Activated T-cell treated with anti-CD3 and anti-CD28 coated beads, Interleukin-2, amount 50 U/mL, for 72 hours (primary cell): Measurements from ENCODE around the gene NME3. TPM values are rescaled to one million over a fixed set of nuclear protein-coding genes. Genes with fewer than 3 reads are reported as not detected.

Source experiments
- ATAC-seq, 2 donors: fragments of 150-1000 bp; cut with Tn5 transposase; replicated peaks in 1 of 2; 2 replicates each; pipeline ENCODE4 v1.10.0; 2021; ENCODE audit warnings: moderate library complexity in 2 of 2, mild to moderate bottlenecking in 1 of 2
- DNase-seq, 2 donors: peaks; one replicate each; pipeline ENCODE4 v3.0.0; 2021 to 2022; ENCODE audit warnings: mixed read lengths in 1 of 2
- H3K27ac Mint-ChIP-seq: one replicate; pipeline ENCODE4 v1.8.0; 2022; ENCODE audit warnings: mild to moderate bottlenecking, moderate library complexity, mixed read lengths
- H3K27me3 Mint-ChIP-seq: one replicate; pipeline ENCODE4 v1.8.0; 2022; ENCODE audit warnings: low read depth, mixed read lengths
- H3K36me3 Mint-ChIP-seq, 2 donors: one replicate each; pipeline ENCODE4 v1.8.0; 2022; ENCODE audit warnings: mixed read lengths in 2 of 2, mild to moderate bottlenecking in 1 of 2; ENCODE audit not compliant: insufficient read depth in 2 of 2
- H3K4me1 Mint-ChIP-seq: one replicate; pipeline ENCODE4 v1.8.0; 2022; ENCODE audit warnings: low read depth, mixed read lengths
- H3K4me3 Mint-ChIP-seq, 2 donors: one replicate each; pipeline ENCODE4 v1.8.0; 2022; ENCODE audit warnings: mild to moderate bottlenecking in 2 of 2, mixed read lengths in 2 of 2, moderate library complexity in 2 of 2
- H3K9me3 Mint-ChIP-seq, 2 donors: one replicate each; pipeline ENCODE4 v1.8.0; 2022; ENCODE audit warnings: mixed read lengths in 2 of 2
- total RNA-seq, 2 donors: library from RNA; stranded (reverse); gene quantifications; one replicate each; pipeline ENCODE4 v1.2.3, GENCODE V29; 2022

Gene NME3
- total RNA-seq, 2 donors from 2014 or later, result 55.0 to 56.1 TPM

DNA sequence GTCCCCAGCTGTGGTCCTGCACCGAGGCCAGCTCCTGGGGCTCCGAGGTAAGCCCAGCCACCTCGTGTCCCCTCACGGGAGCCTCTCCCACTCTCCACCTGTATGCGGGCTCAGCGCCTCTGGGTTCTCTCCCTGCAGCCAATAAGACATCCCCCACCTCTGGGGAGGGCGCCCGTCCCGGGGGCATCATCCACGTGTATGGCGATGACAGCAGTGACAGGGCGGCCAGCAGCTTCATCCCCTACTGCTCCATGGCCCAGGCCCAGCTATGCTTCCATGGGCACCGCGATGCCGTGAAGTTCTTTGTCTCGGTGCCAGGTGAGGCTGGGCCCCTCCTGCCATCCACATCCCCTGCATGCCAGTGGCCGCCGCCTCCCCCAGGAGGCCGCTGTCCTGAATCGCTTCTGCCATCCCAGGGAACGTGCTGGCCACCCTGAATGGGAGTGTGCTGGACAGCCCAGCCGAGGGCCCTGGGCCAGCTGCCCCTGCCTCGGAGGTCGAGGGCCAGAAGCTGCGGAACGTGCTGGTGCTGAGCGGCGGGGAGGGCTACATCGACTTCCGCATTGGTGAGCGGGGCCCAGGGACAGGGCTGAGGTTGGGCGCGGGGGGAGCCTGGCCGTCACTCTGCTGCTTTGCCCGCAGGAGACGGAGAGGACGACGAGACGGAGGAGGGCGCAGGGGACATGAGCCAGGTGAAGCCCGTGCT lies 3.1 kb downstream of the NME3 start:
- ATAC-seq (no peak), DNase-seq (no peak)
- Mint-ChIP-seq H3K4me3 (no peak overlapping the region), H3K27ac (no peak overlapping the region), H3K4me1 (peaks cover 14% of the 10 kb centered on the region), H3K36me3 (peaks cover 4 to 9% of the 10 kb centered on the region in 2 donors), H3K9me3 (no peaks in the 10 kb centered on the region), H3K27me3 (no peaks in the 10 kb centered on the region)

DNA sequence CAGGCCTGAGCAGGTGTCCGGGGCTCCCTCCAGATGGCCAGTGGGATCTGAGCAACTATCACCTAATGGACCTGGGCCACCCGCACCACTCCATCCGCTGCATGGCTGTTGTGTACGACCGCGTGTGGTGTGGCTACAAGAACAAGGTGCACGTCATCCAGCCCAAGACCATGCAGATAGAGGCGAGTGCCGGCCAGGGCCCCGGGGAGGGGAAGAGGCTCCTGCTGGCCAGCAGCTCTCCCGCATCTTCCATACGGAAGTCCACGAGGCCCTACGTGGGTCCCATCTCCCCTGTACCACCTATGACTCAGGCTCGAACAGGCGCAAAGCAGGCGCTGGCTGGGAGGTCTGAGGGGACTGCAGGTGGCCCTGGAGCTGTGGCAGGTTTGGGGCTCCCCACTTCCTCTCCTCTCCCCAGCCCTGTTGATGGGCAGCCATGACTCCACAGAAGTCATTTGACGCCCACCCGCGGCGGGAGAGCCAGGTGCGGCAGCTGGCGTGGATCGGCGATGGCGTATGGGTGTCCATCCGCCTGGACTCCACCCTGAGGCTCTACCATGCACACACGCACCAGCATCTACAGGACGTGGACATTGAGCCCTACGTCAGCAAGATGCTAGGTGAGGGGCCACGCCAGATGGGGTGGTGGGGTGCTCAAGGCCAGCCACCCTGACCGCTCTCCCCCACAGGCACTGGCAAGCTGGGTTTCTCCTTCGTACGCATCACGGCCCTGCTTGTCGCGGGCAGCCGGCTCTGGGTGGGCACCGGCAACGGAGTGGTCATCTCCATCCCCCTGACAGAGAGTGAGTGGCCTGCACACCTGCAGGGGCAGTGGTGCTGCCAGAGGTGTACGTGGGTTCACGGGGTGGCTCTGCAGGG lies 4.0 kb downstream of the NME3 start:
- no peak for ATAC-seq
- H3K36me3 Mint-ChIP-seq, result peaks cover 3 to 7% of the 10 kb centered on the region in 2 donors
- no peak overlapping the region for H3K27ac Mint-ChIP-seq
- H3K4me3 Mint-ChIP-seq, result no peak overlapping the region
- peaks cover 13% of the 10 kb centered on the region for H3K4me1 Mint-ChIP-seq
- no peaks in the 10 kb centered on the region for H3K27me3 Mint-ChIP-seq
- H3K9me3 Mint-ChIP-seq, result no peaks in the 10 kb centered on the region
- no peak for DNase-seq

DNA sequence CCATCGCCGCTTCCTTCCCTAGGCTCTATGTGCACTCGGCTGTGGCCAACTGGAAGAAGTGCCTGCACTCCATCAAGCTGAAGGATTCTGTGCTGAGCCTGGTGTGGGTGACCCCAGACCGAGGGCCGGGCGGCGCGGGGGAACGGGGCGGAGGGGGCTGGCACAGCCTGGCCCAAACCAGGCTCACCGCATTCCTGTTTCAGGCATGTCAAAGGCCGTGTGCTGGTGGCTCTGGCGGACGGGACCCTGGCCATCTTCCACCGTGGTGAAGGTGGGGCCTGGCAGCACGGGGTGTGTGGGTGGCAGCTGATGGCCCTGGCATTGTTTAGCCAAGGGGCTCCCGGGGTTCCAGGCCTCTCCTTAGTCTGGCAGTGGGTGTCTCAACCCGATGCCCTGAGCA lies 4.6 kb downstream of the NME3 start:
- DNase-seq (no peak), ATAC-seq (no peak)
- Mint-ChIP-seq H3K9me3 (no peaks in the 10 kb centered on the region), H3K27me3 (no peaks in the 10 kb centered on the region), H3K4me1 (peaks cover 7% of the 10 kb centered on the region), H3K36me3 (peaks cover 0 to 3% of the 10 kb centered on the region in 2 donors), H3K27ac (no peak overlapping the region), H3K4me3 (no peak overlapping the region)

DNA sequence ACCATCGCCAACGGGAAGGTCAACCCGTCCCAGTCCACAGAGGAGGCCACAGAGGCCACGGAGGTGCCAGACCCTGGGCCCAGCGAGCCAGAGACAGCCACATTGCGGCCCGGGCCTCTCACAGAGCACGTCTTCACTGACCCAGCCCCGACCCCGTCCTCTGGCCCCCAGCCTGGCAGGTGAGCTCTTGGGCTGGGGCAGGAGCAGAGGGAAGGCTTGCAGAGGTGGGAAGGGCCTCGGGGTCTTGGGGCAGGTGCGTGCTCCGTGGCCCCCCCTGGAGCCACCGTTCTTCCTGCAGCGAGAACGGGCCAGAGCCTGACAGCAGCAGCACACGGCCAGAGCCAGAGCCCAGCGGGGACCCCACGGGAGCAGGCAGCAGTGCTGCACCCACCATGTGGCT lies 5.1 kb downstream of the NME3 start:
- peaks cover 7% of the 10 kb centered on the region for H3K4me1 Mint-ChIP-seq
- H3K27me3 Mint-ChIP-seq, result no peaks in the 10 kb centered on the region
- H3K4me3 Mint-ChIP-seq, result no peak overlapping the region
- DNase-seq (no peak), ATAC-seq (no peak)
- peaks cover under 1 to 3% of the 10 kb centered on the region in 2 donors for H3K36me3 Mint-ChIP-seq
- H3K9me3 Mint-ChIP-seq, result no peaks in the 10 kb centered on the region
- H3K27ac Mint-ChIP-seq, result no peak overlapping the region

GRCh38 chr16:1765826-1766225 lies 5.5 kb downstream of the NME3 start:
- Mint-ChIP-seq H3K27me3 (no peaks in the 10 kb centered on the region), H3K4me3 (no peak overlapping the region), H3K36me3 (peaks cover 2 to 3% of the 10 kb centered on the region in 2 donors), H3K4me1 (peaks cover 7% of the 10 kb centered on the region), H3K9me3 (no peaks in the 10 kb centered on the region), H3K27ac (no peak overlapping the region)
- DNase-seq (no peak), ATAC-seq (no peak)

DNA sequence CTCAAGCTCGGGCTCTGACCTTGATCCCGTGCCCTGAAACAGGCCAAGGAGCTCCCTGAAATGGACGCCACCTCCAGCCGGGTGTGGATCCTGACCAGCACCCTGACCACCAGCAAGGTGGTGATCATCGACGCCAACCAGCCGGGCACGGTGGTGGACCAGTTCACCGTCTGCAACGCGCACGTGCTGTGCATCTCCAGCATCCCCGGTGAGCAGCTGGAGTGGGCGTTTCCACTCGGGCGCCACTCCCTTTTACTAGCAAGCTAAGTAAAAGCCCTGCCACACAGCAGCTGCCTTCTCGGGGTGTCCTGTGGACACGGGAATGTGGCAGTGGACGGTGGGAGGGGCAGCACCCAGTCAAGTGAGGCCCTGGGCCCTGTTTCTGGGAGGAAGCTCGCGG lies 6.4 kb downstream of the NME3 start:
- peaks cover 2% of the 10 kb centered on the region for H3K4me1 Mint-ChIP-seq
- DNase-seq (no peak), ATAC-seq (no peak)
- H3K27ac Mint-ChIP-seq, result no peak overlapping the region
- peaks cover 2 to 3% of the 10 kb centered on the region in 2 donors for H3K36me3 Mint-ChIP-seq
- no peaks in the 10 kb centered on the region for H3K27me3 Mint-ChIP-seq
- no peak overlapping the region for H3K4me3 Mint-ChIP-seq
- no peaks in the 10 kb centered on the region for H3K9me3 Mint-ChIP-seq

- no peak overlapping the region for H3K27ac Mint-ChIP-seq
- H3K36me3 Mint-ChIP-seq, result peaks cover 2 to 3% of the 10 kb centered on the region in 2 donors
- H3K4me3 Mint-ChIP-seq, result no peak overlapping the region
- no peaks in the 10 kb centered on the region for H3K27me3 Mint-ChIP-seq
- ATAC-seq (no peak), DNase-seq (no peak)
- no peaks in the 10 kb centered on the region for H3K4me1 Mint-ChIP-seq
- H3K9me3 Mint-ChIP-seq, result no peaks in the 10 kb centered on the region
These were observed 7.5 kb downstream of the NME3 start for GRCh38 chr16:1763521-1764511.

DNA sequence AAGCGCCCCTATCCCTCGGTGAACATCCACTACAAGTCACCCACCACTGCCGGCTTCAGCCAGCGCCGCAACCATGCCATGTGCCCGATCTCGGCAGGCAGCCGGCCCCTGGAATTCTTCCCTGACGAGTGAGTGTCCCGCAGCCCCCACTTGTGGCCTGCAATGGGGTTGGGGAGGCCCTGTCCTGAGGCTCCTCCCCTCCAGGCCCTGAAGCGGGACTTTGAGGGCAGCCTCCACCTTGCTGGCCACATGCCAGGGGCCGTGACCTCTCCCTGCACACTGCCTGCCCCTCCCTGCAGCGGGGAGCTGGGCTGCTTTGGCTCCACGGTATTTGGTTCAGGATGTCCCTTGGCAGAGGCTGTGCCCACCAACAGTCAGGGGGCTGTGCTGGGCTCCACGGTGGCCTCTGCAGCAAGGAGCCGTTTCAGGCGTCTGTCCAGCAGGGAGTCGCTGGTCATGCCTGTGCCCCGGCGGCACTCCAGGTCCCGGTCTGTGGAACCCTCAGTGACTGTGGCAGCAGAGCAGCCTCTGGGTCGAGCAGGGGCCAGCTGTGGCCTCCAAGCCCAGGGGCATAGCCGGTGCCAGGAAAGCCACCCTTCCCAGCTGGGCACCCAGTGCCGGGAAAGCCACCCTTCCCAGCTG lies 8.3 kb downstream of the NME3 start:
- peaks cover 2% of the 10 kb centered on the region in 2 donors for H3K36me3 Mint-ChIP-seq
- DNase-seq, result no peak

GRCh38 chr16:1762196-1762878 lies 9.0 kb downstream of the NME3 start:
- DNase-seq, result no peak
- H3K4me3 Mint-ChIP-seq, result no peak overlapping the region
- H3K27me3 Mint-ChIP-seq, result no peaks in the 10 kb centered on the region
- H3K9me3 Mint-ChIP-seq, result no peaks in the 10 kb centered on the region
- H3K4me1 Mint-ChIP-seq, result no peaks in the 10 kb centered on the region
- H3K27ac Mint-ChIP-seq, result no peak overlapping the region
- peaks cover 0 to 2% of the 10 kb centered on the region in 2 donors for H3K36me3 Mint-ChIP-seq
- no peak for ATAC-seq

More for the DNA sequence above, 8.3 kb downstream of the NME3 start:
- ATAC-seq, result no peak
- H3K27me3 Mint-ChIP-seq, result no peaks in the 10 kb centered on the region
- H3K9me3 Mint-ChIP-seq, result no peaks in the 10 kb centered on the region
- H3K4me3 Mint-ChIP-seq, result no peak overlapping the region
- no peaks in the 10 kb centered on the region for H3K4me1 Mint-ChIP-seq
- H3K27ac Mint-ChIP-seq, result no peak overlapping the region

DNA sequence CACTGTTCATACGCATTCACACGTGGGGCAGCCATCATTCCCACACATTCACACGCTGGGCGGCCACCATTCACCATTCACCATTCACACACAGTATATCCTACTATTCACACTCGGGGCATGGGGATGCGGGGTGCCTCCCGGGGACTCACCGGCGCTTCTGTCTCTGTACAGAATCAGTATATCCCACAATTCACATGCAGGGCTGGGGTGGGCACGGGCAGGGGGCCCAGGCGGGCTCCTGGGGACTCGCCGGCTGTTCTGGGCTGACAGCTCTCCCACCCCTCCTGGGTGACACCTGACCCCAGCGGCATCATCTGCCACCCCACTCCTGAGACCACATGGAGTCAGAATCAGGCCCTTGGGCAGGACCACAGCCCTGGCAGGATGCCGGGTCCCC lies 9.6 kb downstream of the NME3 start:
- H3K36me3 Mint-ChIP-seq, result peaks cover 0 to 2% of the 10 kb centered on the region in 2 donors
- H3K27me3 Mint-ChIP-seq, result no peaks in the 10 kb centered on the region
- H3K4me3 Mint-ChIP-seq, result no peak overlapping the region
- no peaks in the 10 kb centered on the region for H3K9me3 Mint-ChIP-seq
- H3K27ac Mint-ChIP-seq, result no peak overlapping the region
- no peak for ATAC-seq
- H3K4me1 Mint-ChIP-seq, result no peaks in the 10 kb centered on the region
- no peak for DNase-seq

DNA sequence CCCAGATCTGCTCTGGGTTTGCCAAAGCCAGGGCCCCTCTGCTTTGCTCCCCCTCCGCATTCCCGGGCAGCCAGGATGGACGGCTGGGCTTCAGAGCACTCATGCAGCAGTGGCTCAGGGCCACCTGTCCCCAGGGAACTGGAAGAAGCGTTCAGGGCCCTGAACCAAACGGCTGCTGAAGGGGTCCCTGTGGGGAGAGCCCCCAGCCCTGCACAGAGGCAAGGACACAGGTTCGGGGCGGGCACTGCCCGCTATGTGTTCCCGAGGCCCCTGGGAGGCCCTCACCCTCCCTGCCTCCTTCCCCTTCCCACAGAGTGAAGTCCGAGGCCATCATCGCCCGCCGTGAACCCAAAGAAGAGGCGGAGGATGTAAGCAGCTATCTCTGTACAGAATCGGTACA lies 10.4 kb downstream of the NME3 start:
- H3K27me3 Mint-ChIP-seq, result no peaks in the 10 kb centered on the region
- DNase-seq, result no peak
- H3K4me1 Mint-ChIP-seq, result no peaks in the 10 kb centered on the region
- ATAC-seq, result no peak
- H3K27ac Mint-ChIP-seq, result no peak overlapping the region
- H3K4me3 Mint-ChIP-seq, result no peak overlapping the region
- H3K9me3 Mint-ChIP-seq, result no peaks in the 10 kb centered on the region
- peaks cover 0 to 2% of the 10 kb centered on the region in 2 donors for H3K36me3 Mint-ChIP-seq

GRCh38 chr16:1759511-1759910 lies 11.8 kb downstream of the NME3 start:
- no peak for DNase-seq
- H3K27ac Mint-ChIP-seq, result no peak overlapping the region
- no peaks in the 10 kb centered on the region for H3K4me1 Mint-ChIP-seq
- H3K36me3 Mint-ChIP-seq, result peaks cover 0 to 2% of the 10 kb centered on the region in 2 donors
- H3K4me3 Mint-ChIP-seq, result no peak overlapping the region
- H3K9me3 Mint-ChIP-seq, result no peaks in the 10 kb centered on the region
- no peaks in the 10 kb centered on the region for H3K27me3 Mint-ChIP-seq
- no peak for ATAC-seq
